ENCODE data around the gene DNMT3A.
"Not testable (repeated sequence)": the region's sequence is repeated elsewhere in the genome, so short reads cannot be mapped to it uniquely, and the experiment has no call there.

DNMT3A gene

DNA sequence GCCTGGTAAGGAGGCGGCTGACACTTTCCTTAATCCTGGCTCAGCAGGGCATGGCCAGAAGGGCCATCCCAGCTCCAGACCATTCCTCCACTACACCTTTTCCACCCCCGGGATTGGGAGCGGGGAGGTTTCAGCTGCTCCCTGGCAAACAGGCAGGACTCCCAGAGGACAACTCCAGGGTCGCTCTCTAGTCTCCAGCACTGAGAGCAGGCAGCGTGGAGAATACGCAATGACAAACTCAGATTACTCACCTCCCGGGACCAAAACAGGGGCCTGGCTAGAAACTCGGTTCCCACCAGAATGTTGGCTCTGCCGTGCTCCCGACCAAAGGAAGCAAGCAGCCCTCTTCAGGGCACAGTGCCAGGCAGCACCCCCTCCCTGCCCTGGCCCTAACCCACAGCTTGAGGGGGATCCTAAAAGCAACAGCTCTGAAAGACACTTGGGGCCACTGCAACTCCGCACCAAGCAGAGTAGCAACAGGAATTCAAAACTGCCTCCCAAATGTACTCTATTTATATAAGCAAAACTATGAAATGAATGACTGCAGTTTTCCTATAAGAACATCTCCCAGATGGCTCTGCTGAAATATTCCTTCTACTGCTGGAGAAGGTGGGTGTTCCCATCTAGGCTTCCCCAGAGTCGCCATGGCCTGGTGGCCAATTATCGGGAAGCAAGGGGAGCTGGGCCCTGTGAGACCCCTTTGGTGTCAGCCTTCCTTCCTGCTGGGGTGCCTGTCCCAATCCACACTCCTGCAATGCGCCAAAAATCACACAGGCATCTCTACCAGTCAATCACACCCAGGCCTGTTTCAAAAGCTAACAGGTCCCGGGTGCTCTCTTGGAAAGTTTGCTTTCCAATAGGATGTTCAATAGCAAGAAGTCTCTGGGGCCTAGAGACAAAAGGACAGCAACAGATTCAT is 112.2 kb downstream of the DNMT3A start:
- no peak for DNase-seq

DNA sequence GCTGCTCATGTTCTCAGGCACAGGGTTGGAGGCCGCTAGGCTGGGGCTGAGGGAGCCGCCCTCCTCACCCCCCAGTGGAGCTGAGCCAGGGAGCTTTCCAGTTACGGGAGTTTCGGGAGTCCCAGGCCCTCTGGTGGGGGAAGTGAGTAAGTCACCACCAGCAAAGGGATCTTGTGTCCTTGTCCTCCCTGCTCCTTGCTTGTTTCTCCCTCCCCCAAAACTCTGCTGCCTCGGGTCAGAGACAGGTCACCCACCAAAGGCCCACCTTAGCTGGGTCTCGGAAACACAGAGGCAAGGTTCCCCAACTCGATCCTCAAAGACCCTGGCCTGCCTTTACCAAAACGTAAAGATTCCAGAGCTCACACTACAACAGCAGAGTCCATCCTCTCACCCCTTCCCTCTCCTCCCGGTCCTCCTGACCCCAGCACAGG is 112.9 kb downstream of the DNMT3A start:
- peak; percentile 51 for DNase-seq

DNA sequence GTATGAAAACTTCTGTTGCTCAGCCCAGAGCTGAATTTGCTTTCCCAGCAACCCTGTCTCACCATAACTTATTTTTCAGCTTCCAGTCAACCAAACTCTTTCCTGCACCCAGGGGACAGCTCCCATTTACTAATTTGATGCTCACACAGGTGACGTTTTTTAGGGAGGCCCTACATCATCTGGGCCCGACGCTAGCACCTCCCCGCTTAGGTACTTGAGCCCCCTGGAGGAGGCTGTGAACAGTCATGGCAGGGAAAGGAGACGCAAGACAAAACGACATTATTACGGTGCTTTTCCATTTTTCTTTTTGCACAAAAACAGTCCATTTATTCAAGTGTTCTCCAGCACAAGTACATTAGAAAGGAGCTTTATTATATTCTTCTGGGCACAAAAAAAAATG is 114.1 kb downstream of the DNMT3A start:
- DNase-seq = no peak

DNA sequence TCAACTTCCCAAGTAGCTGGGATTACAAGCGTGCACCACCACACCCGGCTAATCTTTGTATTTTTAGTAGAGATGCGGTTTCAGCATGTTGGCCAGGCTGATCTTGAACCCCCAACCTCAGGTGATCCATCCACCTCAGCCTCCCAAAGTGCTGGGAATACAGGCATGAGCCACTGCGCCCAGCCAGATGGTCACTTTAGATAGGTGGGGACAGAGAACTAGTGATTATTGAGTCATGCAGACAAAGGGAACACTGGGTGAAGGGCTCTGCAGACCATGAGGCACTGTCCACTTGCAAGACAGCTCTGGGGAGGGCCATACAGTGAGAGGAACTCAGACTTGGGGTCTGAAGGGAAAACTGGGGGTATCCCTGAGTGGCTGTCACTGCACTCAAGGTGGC is 114.9 kb downstream of the DNMT3A start:
- no peak for DNase-seq

DNA sequence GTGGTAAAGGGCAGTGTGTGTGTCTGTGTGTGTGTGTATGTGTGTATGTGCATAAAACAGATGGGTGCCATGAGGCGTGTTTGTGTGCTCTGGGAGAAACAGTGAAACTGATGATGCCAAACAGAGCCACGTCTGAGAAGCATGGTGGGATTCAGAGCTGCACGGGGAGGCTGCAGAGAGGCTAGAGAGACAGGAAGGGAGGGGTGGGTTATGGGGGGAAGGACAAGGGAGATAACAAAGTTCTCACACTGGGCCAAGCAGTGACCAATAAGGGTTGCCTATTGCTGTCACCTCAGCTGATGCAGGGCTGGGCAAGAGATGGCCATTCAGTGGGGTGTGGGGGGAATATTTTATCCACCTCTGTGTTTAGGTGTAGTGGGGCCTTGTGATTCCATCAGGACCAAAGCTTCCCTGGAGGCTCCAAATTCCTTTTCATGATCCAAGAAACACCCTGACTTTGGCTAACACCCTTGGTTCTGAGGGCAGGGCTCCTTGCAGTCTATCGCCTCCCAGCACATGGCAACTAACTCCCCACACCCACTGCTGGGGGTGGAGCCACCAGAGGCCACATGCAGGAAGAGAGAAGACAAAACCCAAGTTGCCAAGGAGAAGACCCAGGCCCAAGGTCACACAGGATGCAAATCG is 119.1 kb downstream of the DNMT3A start:
- no peak for DNase-seq

DNA sequence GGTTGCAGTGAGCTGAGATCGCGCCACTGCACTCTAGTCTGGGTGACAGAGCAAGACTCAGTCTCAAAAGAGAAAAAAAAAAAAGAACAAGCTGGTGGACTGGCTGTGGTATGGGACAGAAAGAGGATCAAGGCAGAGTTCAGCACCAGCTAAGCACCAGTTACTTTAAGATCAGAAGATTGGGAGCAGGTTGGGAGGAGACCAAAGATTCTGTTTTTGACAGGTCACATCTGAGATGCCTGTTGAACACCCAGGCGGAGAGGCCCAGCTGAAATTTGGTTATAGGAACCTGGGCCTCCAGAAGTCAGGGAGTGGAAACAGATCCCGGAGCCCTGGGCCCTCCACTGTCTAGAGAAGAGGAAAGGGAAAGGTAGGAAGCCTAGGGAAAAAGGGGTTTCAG is 120.1 kb downstream of the DNMT3A start:
- no peak for DNase-seq

DNA sequence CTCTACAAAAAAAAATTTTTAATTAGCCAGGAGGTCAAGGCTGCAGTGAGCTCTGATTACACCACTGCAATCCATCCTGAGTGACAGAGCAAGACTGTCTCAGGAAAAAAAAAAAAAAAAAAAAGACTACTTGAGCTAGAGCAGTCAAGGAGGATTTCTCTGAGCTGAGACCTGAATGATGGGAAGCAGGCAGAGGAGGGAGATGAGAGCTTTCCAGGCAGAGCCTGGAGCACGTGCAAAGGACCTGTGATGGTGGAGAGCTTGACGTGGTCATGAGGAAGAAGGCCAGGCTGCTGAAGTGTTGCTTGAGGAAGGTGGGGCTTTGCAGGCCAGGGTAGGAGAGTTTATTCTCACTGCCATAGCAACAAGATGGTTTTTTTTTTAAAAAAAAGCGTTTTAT is 121.4 kb downstream of the DNMT3A start:
- no peak for DNase-seq

DNA sequence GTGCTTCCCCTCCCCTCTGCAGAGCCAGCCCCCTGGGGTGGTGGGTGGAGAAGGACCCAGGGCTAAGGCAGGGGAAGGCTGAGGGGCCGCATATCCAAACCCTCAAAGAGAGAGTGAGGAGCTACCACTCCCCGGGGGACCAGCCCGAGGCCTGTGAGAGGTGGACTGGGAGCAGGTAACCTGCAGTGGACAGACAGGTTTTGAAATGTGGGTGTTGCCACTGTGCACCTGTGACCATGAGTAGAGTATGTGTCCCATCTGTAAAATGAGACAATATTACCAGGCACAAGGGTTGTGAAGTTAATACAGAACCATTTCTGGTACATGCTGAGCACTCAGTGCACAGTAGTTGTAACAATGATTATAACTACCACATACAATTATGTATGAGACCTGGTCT is 122.1 kb downstream of the DNMT3A start:
- DNase-seq = no peak

DNA sequence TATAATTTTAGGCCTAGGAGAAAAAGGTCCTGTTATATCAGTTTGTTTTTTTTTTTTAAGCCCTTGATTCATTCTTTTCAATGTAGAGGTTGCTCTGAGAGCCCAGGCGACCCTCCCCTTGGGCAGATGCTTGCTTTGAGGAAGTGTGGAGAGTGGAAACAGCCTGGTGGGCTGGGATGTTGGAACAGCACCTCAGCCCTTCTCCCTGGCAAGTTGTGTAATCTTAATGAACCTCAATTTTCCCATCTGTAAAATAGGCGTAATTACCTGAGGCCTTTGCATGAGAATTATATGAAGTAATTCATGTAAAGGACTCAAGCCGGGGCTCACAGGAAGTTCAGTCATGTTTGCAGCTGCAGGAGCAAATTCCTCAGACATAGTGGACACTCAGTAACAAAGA is 123.6 kb downstream of the DNMT3A start:
- no peak for DNase-seq

DNA sequence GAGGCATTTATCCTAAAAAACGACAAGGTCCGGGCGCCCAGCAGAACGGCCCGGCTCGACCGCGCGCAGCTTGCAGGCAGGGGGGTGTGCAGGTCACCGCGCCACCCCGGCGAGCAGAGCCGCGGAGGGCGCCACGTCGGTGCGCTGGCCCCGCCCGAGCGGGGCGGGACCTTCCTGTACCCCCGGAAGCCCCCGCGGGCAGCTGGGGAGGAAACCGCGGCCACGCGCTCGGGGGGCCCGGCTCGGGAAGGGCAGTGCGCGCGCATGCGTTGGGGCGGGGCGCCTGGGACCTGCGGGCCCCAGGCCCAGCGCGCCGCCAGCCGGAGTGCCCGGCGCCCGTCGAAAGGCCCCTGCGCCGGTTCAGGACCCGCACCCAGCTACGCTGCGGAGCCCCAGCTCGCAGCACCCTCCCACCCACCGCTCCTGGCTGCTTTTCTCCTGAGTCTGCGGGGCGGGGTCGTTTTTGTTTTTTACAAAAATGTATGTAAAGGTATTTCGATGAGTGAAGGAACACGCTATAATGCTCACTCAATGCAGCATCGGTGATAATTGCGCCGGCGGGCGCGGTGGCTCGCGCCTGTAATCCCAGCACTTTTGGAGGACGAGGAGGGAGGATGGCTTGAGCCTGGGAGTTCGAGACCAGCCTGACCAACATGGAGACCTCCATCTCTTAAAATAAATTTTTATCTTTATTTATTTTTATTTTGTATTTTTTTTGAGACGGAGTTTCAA is 125.6 kb downstream of the DNMT3A start:
- no peak for DNase-seq

DNA sequence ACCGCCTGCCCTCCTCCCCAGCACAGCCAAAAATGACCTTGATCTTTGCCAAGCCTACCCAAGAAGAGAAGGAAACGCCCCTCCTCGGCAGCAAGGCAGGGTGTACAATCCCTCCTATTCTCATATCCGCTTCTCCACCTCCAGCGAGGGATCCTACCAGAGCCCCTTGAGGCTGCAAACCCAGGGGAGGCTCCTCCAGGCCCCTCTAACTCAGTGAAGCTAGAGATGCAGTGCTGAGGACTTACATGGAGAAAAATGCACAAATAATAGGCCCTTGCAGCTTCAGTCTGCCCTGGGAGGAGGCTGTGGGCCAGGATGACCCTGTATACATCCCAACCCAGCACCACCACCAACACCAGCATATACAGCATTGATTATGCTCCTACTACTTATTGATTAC is 126.5 kb downstream of the DNMT3A start:
- no peak for DNase-seq

DNA sequence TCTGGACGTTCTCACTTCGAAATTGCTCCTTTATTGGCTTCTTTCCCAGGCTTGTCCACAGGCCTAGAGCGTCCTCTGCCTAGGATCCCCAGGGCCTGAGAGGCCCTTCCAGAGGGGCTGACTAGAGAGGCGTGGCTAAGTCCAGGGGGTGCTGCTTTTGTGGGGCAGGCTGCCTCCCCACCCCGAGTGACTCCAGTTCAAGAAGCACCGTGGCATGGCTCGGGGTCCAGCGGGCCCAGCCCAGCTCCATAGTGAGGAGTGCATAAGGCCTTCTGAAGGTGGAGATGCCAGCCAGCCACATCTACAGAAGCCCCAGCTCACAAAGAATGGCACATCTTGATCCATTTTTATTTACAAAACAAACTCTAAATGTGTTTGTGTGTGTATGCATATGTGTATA is 128.5 kb downstream of the DNMT3A start:
- DNase-seq = no peak

DNA sequence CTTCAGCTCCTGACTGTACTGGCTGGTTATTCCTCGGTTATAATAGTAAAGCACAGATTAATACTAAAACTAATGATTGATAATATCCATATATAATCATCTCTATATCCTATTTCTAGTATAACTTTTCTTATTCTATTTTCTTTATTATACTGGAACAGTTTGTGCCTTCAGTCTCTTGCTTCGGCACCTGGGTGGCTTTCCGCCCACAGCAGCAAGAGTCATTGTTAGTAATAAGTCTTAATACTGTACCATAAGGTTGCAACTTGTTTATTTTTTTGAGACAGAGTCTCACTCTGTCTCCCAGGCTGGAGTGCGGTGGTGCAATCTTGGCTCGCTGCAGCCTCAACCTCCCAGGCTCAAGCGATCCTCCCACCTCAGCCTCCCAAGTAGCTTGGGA is 130.8 kb downstream of the DNMT3A start:
- DNase-seq = not testable (repeated sequence)

DNA sequence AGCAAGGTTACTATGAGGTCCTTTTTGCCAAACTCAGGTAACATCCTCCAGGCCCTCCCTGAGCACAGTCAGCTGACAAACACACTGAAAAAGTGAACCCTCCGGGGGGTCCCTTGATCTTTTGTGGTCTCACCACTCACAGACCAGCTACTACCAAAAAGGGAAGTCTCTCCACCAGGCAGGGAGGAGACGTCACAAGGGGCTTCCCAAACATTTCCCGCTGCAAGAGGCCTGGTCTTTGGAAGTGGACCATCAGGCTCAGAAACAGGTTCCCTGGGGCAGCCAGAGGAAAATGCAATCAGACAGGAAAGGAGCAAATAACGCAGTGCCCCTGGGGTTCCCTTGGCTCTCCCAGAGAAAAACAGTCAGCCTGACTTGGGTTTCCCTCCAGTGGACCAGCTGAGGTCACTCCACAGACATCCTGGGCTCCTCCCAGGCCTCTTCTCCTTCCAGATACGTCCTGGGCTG is 134.6 kb downstream of the DNMT3A start:
- DNase-seq = peak; percentile 9

DNA sequence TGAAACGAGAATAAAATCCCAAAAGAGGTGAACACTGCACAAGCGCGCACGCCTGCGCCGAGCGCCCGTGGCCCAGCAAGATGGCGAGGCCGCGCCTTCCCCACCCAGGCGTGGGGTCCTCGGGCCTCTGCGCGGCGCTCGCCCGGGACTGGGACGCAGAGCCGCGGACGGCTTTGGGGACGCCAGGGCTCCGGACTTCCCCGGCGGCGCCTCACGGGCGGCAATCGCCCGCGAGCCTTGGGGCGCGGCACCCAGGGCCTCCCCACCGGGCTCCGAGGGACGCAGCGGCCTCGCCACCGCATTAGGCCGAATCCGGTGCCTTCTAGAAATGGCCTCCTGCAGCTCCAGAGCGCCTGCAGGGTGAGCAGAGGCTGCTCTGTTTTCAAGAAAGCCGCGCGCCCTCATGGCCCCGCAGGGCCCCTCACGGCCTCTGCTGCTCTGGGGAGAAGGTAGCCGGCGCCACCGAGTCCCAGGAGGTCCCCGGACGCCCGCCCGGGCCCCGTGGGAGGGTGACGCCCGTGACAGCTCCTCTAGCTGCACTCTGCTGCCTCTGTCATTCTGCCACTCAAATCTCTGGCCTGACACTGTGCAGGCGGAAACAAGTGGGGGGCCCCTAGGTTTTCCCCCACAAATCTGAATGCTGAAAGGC is 137.4 kb downstream of the DNMT3A start:
- DNase-seq = no peak

DNA sequence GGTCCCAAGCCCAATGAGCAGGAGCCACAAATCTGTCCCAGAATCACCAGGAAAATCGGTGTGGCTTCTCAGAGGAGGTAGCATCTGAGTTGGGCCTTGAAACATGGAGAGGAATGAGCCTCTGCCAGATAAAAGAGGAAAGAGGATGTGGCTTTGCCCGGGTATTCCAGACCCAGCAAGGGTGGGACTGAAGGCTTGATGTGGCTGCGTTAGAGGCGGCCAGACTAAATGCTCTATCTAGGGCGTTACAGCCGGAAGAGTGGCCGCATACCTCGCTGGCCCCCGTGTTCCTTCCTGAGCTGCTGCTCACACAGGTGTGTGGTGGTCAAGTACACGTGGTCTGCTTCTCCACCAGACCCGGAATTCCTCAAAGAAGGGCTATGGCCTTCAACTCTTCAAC is 139.4 kb downstream of the DNMT3A start:
- DNase-seq = no peak

DNA sequence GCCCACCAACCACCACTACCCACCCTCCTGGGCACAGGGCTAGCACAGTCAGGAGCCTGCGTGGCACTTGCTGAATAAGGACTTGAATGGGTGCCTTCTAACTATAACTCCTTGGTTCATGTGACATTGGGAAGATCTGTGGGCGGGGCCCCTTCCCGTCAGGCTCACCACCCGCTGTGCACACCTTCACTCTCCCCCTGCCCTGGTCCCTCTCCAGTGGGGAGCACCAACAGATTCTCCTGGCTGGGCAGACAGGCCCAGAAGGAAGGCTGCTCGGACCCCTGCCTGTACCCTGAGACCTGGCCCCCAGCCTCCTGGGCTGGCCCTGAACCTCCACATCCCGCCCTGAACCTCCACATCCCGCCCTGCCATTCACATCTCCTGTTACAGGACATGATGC is 139.9 kb downstream of the DNMT3A start:
- no peak for DNase-seq

DNA sequence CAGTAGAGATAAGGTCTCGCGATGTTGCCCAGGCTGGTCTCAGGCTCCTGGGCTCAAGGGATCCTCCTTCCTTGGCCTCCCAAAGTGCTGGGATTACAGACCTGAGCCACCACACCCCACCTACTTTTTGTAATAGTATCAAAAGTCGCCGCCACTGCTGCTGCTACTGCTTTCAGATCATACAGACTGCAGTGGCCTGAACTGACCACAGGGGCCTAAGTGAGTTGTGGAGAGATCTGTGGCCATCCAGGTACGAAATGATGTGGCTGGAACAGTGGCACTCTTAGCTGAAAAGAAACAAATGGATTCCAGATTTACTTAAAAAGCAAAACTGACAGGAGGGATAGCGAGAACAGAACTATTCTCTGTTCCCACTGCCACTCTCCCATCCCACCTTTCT is 140.5 kb downstream of the DNMT3A start:
- DNase-seq = no peak

DNA sequence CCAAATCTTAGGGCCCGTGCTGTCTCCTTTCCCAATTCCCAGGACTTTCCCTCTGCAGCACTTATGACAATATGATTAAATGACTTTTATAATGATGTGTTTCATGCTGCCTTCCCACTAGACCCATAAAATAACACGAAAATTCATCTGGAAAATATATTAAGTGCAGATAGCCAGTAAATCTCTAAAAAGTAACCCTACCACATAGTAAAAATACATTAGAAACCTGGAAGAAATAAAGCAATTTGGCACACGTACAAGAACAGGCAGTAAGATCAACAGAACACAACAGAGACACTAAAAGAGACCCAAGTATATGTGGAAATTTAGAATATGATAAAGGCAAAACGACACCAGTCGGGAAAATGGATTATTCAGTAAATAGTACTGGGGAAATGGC is 143.1 kb downstream of the DNMT3A start:
- DNase-seq = no peak

DNA sequence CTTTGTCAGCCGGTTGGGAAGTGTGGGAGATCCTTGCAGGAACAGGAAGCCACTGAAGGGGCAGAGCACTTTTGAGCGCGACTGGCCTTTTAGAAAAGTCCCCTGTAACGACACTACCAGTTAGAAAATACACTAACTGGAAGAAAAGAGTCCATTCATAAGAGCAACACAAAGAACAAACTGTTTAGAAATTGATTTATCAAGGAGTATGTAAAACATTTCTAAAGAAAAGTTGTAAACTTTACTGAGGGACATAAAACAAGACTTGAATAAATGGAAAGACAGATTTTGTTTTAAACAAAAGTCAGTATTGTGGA is 143.6 kb downstream of the DNMT3A start:
- no peak for DNase-seq

DNA sequence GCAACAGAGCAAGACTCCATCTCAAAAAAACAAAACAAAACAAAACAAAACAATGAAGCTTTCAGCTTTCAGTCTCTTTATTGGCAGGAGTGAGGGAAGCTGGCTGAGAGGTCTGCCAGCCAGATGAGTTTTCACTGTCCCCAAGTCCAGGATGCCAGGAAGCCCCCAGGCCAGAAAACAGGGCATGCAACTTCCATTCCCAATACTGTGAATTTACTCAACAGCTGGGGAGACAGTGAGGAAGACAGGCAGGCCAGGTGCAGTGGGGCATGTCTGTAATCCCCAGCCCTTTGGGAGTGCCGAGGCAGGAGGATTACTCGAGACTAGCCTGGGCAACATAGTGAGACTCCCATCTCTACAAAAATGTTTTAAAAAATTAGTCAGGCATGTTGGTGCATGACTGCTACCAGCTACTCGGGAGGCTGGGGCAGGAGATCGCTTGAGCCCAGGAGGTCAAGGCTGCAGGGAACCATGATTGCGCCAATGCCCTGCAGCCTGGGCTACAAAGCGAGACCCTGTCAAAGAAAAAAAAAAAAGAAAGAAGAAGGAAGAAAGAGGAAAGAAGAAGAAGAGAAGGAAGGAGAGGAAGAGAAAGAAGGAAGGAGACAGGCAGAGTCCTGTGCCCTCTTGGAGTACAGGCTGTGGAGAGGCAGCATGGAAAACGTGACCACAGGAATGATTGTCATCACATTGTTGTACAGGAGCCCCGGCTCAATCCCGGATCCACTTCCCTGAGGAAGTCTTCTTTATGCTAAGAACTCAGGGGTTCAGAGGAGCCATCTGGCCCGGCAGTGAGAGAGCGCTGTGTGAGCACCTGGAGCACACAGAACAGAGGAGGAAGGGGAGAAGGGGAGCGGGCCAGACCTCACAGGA is 144.2 kb downstream of the DNMT3A start:
- DNase-seq = no peak

DNA sequence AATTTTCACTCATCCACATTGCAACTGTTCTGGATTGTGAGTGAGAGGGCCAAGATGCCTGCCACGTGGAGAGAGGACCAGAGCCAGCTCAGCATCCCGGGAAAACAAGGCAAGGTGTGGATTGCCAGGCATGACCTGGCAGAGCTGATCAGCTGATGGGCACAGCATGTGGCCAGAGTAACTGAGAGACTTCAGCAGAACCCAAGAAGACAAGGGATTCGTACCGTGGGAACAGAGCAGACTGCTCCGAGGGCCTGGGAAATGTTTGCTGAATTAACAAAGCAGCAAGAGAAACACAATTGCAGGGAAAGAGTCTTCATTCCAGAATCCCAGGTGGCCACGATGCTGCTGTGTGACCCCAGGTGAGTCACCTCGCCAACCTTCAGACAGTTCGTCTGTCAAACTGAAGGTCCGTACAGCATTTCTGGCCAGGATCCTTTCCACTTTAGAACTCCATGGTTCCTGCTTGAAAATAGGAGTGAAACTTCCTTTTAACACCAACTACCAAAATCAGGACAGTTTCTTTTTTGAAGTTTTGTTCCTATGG is 147.1 kb downstream of the DNMT3A start:
- DNase-seq = no peak
